H1 (cell line): ENCODE results near the gene ANKRD62. TPM values are rescaled to one million over a fixed set of nuclear protein-coding genes. Genes with fewer than 3 reads are reported as not detected.

Experiments used
- ATF2 ChIP-seq: IDR thresholded peaks from 2 replicates; pipeline ENCODE4 v1.6.1; 2012; ENCODE audit warnings: low read length, inconsistent platforms
- ATF3 ChIP-seq: IDR thresholded peaks from 2 replicates; pipeline ENCODE4 v1.6.1; 2011; ENCODE audit warnings: low read depth, mild to moderate bottlenecking, low read length; ENCODE audit not compliant: insufficient read depth
- BACH1 ChIP-seq: IDR thresholded peaks from 2 replicates; pipeline ENCODE4 v1.6.1; 2012; ENCODE audit warnings: low read length, improper control_type of control experiment
- CBX8 ChIP-seq: fragments of 300-800, 300-1000 bp; sonication (generic); IDR thresholded peaks from 2 replicates; pipeline ENCODE4 v1.7.1; 2016; ENCODE audit warnings: low read depth, low read length, borderline replicate concordance
- CHD2 ChIP-seq: IDR thresholded peaks from 2 replicates; pipeline ENCODE4 v1.6.1; 2012; ENCODE audit warnings: low read length, improper control_type of control experiment
- CTCF ChIP-seq, 3 experiments: IDR thresholded peaks; 1 replicate in 2 of 3; 2 replicates in 1 of 3; pipeline versions ENCODE4 v1.5.1 to v1.6.1; 2011; ENCODE audit warnings: low read length in 3 of 3, mild to moderate bottlenecking in 3 of 3, inconsistent platforms in 2 of 3, low read depth in 1 of 3, moderate library complexity in 1 of 3; ENCODE audit not compliant: insufficient read depth in 1 of 3; ENCODE audit errors: control extremely low read depth in 1 of 3
- GTF2F1 ChIP-seq: IDR thresholded peaks from 2 replicates; pipeline ENCODE4 v1.6.1; 2012; ENCODE audit warnings: low read depth, low read length, improper control_type of control experiment, borderline replicate concordance
- HDAC2 ChIP-seq, 2 experiments: fragments of 300-600 bp in 1 of 2; sonication (generic) in 1 of 2; IDR thresholded peaks; 2 replicates each; pipeline ENCODE4 v1.6.1; 2011 to 2012; ENCODE audit warnings: low read depth in 2 of 2, low read length in 2 of 2, mild to moderate bottlenecking in 2 of 2, moderate library complexity in 2 of 2, borderline replicate concordance in 1 of 2, inconsistent platforms in 1 of 2
- HDAC6 ChIP-seq: IDR thresholded peaks from one replicate; pipeline ENCODE4 v1.7.1; 2012; ENCODE audit warnings: low read depth, mild to moderate bottlenecking, inconsistent platforms, low read length, moderate library complexity
- JUN ChIP-seq: IDR thresholded peaks from 2 replicates; pipeline ENCODE4 v1.6.1; 2011; ENCODE audit warnings: low read depth, mild to moderate bottlenecking, improper control_type of control experiment, low read length
- JUND ChIP-seq: IDR thresholded peaks from 2 replicates; pipeline ENCODE4 v1.6.1; 2011; ENCODE audit warnings: mild to moderate bottlenecking, improper control_type of control experiment, low read length
- KDM1A ChIP-seq: fragments of 200-600, 300-600 bp; sonication (generic); IDR thresholded peaks from 2 replicates; pipeline ENCODE4 v1.7.1; 2016; ENCODE audit warnings: mild to moderate bottlenecking, low read length, borderline replicate concordance
- MAX ChIP-seq: IDR thresholded peaks from 2 replicates; pipeline ENCODE4 v1.6.1; 2012; ENCODE audit warnings: inconsistent platforms
- NANOG ChIP-seq: IDR thresholded peaks from 2 replicates; pipeline ENCODE4 v1.6.1; 2011; ENCODE audit warnings: low read length, low read depth, mild to moderate bottlenecking, inconsistent platforms; ENCODE audit not compliant: insufficient read depth, poor library complexity, severe bottlenecking
- RAD21 ChIP-seq, 2 experiments: IDR thresholded peaks in 1 of 2; conservative IDR thresholded peaks in 1 of 2; 2 replicates each; pipeline ENCODE4 v1.6.1; 2011; ENCODE audit warnings: low read depth in 2 of 2, low read length in 2 of 2, improper control_type of control experiment in 1 of 2, inconsistent platforms in 1 of 2, mild to moderate bottlenecking in 1 of 2, moderate library complexity in 1 of 2
- SIRT6 ChIP-seq: IDR thresholded peaks from one replicate; pipeline ENCODE4 v1.7.1; 2012; ENCODE audit warnings: low read length, inconsistent platforms
- SP1 ChIP-seq: IDR thresholded peaks from 2 replicates; pipeline ENCODE4 v1.6.1; 2011; ENCODE audit warnings: low read depth, low read length
- TAF1 ChIP-seq: IDR thresholded peaks from 2 replicates; pipeline ENCODE4 v1.6.1; 2011; ENCODE audit warnings: mild to moderate bottlenecking, low read depth, low read length
- ZNF274 ChIP-seq: IDR thresholded peaks from 2 replicates; pipeline ENCODE4 v1.7.0; 2012; ENCODE audit warnings: low read length, borderline replicate concordance; ENCODE audit errors: extremely low read depth
- polyA plus RNA-seq, 7 experiments: library from polyadenylated mRNA; depleted of rRNA in 3 of 7; stranded (reverse) in 5 of 7; unstranded in 2 of 7; fragments of >200 nt in 5 of 7; fragments of 200-250 nt in 2 of 7; gene quantifications; 1 replicate in 5 of 7; 2 replicates in 1 of 7; 4 replicates in 1 of 7; pipeline versions ENCODE4 v1.2.1 to v1.2.3, GENCODE V29; 2011 to 2013; ENCODE audit warnings: missing spikeins in 2 of 7, mixed read lengths in 2 of 7
- total RNA-seq: library from RNA; stranded (reverse); fragmentation: NEBNext Ultra II Directional; extraction: Animal tissue kit (Norgen Biotek cat#: 25700); gene quantifications from 2 replicates; pipeline ENCODE4 v1.2.1, GENCODE V29; 2021

ANKRD62 gene
- total and polyA plus RNA-seq, 2 of the 8 experiments (the other 6 are each of a cell fraction or from before 2014, with no cell fraction given): not detected

GRCh38 chr18:12076424-12077140 is 17.1 kb upstream of the ANKRD62 start (continued):
- no peak for TF ChIP-seq SP1
- TF ChIP-seq ZNF274: no peak
- no peak for TF ChIP-seq CHD2
- no peak for TF ChIP-seq NANOG
- TF ChIP-seq GTF2F1: no peak
- TF ChIP-seq SIRT6: no peak
- no peak for TF ChIP-seq HDAC2 (IDR thresholded peaks at IDR 0.05; ENCODE audit: borderline replicate concordance in 1 of 2, low read depth in 2 of 2, low read length in 2 of 2)
- TF ChIP-seq CTCF (IDR thresholded peaks at IDR 0.05; ENCODE audit: control extremely low read depth in 1 of 3, insufficient read depth in 1 of 3, low read depth in 1 of 3, low read length in 3 of 3): no peak
- TF ChIP-seq JUN: no peak
- no peak for TF ChIP-seq RAD21 (IDR thresholded peaks at IDR 0.05 in 1 of 2, conservative IDR thresholded peaks at IDR 0.05 in 1 of 2; ENCODE audit: low read depth in 2 of 2, low read length in 2 of 2)
- TF ChIP-seq MAX: no peak
- no peak for TF ChIP-seq BACH1
- TF ChIP-seq CBX8: no peak
- no peak for TF ChIP-seq JUND
- TF ChIP-seq KDM1A: no peak
- TF ChIP-seq TAF1: peak; percentile 58
- TF ChIP-seq HDAC6: no peak
- no peak for TF ChIP-seq ATF3
- no peak for TF ChIP-seq ATF2
